Hepatocyte (in vitro differentiated cells): ENCODE measurements around the gene RYR3.

Experiments used
- EZH2 ChIP-seq: fragments of 200-600 bp; sonication (generic); IDR thresholded peaks from 2 replicates; pipeline ENCODE4 v1.6.1; 2016; ENCODE audit warnings: antibody characterized with exemption, mild to moderate bottlenecking, borderline replicate concordance
- TF ChIP-seq, protein P1 (sequence below): fragments of 200-600 bp; sonication (generic); IDR thresholded peaks from 2 replicates; pipeline ENCODE4 v1.5.1; 2016; ENCODE audit warnings: antibody characterized with exemption, mild to moderate bottlenecking; ENCODE audit not compliant: poor library complexity

DNA sequence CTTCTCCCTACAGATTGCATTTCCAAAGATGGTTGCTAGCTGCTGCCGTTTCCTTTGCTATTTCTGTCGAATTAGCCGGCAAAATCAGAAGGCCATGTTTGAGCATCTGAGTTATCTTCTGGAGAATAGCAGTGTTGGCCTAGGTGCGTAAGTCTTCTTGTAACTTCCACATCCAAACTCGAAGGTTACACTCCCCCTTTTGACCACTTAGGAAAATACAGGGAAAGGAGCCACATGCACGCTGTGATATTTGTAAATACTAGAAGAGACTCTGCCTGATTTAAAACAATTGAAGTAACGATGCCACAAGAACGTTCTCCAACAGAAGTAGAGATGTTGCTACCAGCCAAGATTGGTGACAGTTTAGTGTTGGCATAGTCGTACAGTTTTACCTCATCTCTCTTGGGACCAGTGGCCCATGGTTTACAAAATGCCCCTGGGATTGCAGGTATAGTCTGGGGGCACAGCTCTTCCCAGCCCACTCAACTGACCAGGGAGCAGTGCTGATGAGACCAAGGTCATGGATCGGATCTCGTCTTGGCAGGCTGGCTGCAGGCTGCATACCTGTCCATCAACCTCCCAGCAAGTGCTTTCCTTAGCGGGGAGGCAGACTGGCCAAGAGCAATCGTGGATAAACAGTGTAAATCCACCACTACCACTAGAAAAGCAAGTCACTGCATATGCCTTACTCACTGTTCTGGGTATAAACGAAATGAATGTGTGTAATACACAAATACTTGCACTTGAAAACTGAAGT, 389.1 kb downstream of the RYR3 start:
- TF ChIP-seq, protein P1, sequence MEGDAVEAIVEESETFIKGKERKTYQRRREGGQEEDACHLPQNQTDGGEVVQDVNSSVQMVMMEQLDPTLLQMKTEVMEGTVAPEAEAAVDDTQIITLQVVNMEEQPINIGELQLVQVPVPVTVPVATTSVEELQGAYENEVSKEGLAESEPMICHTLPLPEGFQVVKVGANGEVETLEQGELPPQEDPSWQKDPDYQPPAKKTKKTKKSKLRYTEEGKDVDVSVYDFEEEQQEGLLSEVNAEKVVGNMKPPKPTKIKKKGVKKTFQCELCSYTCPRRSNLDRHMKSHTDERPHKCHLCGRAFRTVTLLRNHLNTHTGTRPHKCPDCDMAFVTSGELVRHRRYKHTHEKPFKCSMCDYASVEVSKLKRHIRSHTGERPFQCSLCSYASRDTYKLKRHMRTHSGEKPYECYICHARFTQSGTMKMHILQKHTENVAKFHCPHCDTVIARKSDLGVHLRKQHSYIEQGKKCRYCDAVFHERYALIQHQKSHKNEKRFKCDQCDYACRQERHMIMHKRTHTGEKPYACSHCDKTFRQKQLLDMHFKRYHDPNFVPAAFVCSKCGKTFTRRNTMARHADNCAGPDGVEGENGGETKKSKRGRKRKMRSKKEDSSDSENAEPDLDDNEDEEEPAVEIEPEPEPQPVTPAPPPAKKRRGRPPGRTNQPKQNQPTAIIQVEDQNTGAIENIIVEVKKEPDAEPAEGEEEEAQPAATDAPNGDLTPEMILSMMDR: peak; percentile 27
- TF ChIP-seq EZH2: no peak
